Osteoblast (primary cell): Measurements from ENCODE around the gene NR1H4. TPM values are rescaled to one million over a fixed set of nuclear protein-coding genes. Genes with fewer than 3 reads are reported as not detected.

ENCODE experiments used
- DNase-seq: peaks from one replicate; pipeline ENCODE4 v3.0.0; 2011; ENCODE audit warnings: low spot score, mixed read lengths; ENCODE audit not compliant: insufficient read length; ENCODE audit errors: missing footprints
- H2AFZ ChIP-seq: 2 replicates; pipeline ENCODE4 v1.6.0; 2011; ENCODE audit warnings: mild to moderate bottlenecking, low read length
- H3K27ac ChIP-seq: 2 replicates; pipeline ENCODE4 v1.5.1; 2011; ENCODE audit warnings: mild to moderate bottlenecking, low read depth, low read length, moderate library complexity
- H3K27me3 ChIP-seq: 2 replicates; pipeline ENCODE4 v1.6.0; 2012; ENCODE audit warnings: mild to moderate bottlenecking, control low read depth, inconsistent platforms, low read length, moderate library complexity; ENCODE audit not compliant: insufficient read depth
- H3K36me3 ChIP-seq: 2 replicates; pipeline ENCODE4 v1.5.1; 2011; ENCODE audit warnings: mild to moderate bottlenecking, low read length, control low read depth, moderate library complexity; ENCODE audit not compliant: insufficient read depth
- H3K4me1 ChIP-seq: 2 replicates; pipeline ENCODE4 v1.5.1; 2011; ENCODE audit warnings: mild to moderate bottlenecking, low read length, control low read depth, moderate library complexity; ENCODE audit not compliant: insufficient read depth
- H3K4me2 ChIP-seq: 2 replicates; pipeline ENCODE4 v1.6.0; 2011; ENCODE audit warnings: mild to moderate bottlenecking, low read length; ENCODE audit not compliant: insufficient read depth
- H3K4me3 ChIP-seq: fragments of 200-600 bp; sonication (generic); 3 replicates; pipeline ENCODE4 v1.5.1; 2012; ENCODE audit warnings: mild to moderate bottlenecking, low read length, inconsistent platforms; ENCODE audit not compliant: insufficient read depth
- H3K79me2 ChIP-seq: 2 replicates; pipeline ENCODE4 v1.6.0; 2012; ENCODE audit warnings: mild to moderate bottlenecking, low read length, control low read depth, inconsistent platforms; ENCODE audit not compliant: insufficient read depth
- H3K9me3 ChIP-seq: 2 replicates; pipeline ENCODE4 v1.5.1; 2011; ENCODE audit warnings: low read depth, low read length, control low read depth
- H4K20me1 ChIP-seq: 2 replicates; pipeline ENCODE4 v1.6.0; 2012; ENCODE audit warnings: mild to moderate bottlenecking, low read length, control low read depth; ENCODE audit not compliant: insufficient read depth
- CTCF ChIP-seq: IDR thresholded peaks from 2 replicates; pipeline ENCODE4 v1.5.1; 2011; ENCODE audit warnings: mild to moderate bottlenecking, low read depth, low read length, moderate library complexity; ENCODE audit errors: extremely low read depth
- total RNA-seq: library from RNA; depleted of rRNA; stranded (reverse); fragments of >200 nt; gene quantifications from 2 replicates; pipeline ENCODE4 v1.2.3, GENCODE V29; 2012

NR1H4 gene
- total RNA-seq, 1 donor, result not detected

GRCh38 chr12:100484891-100485471, 11.3 kb downstream of the NR1H4 start:
- Histone ChIP-seq H3K4me3 (no peak overlapping the region), H3K79me2 (no peaks in the 10 kb centered on the region), H4K20me1 (no peaks in the 10 kb centered on the region), H2AFZ (no peak overlapping the region), H3K27me3 (no peaks in the 10 kb centered on the region), H3K27ac (no peak overlapping the region), H3K4me1 (no peaks in the 10 kb centered on the region), H3K4me2 (no peak overlapping the region), H3K9me3 (no peaks in the 10 kb centered on the region), H3K36me3 (no peaks in the 10 kb centered on the region)
- TF ChIP-seq CTCF, result no peak
- DNase-seq, result no peak

GRCh38 chr12:100485983-100486382, 12.3 kb downstream of the NR1H4 start:
- no peaks in the 10 kb centered on the region for H4K20me1 ChIP-seq
- no peak overlapping the region for H3K27ac ChIP-seq
- no peaks in the 10 kb centered on the region for H3K27me3 ChIP-seq
- H3K9me3 ChIP-seq, result no peaks in the 10 kb centered on the region
- H2AFZ ChIP-seq, result no peak overlapping the region
- no peaks in the 10 kb centered on the region for H3K36me3 ChIP-seq
- H3K4me2 ChIP-seq, result no peak overlapping the region
- H3K79me2 ChIP-seq, result no peaks in the 10 kb centered on the region
- no peak for TF ChIP-seq CTCF
- H3K4me3 ChIP-seq, result no peak overlapping the region
- no peak for DNase-seq
- H3K4me1 ChIP-seq, result no peaks in the 10 kb centered on the region

- Histone ChIP-seq H3K27ac (no peak overlapping the region), H3K27me3 (no peaks in the 10 kb centered on the region), H2AFZ (no peak overlapping the region), H3K4me1 (no peaks in the 10 kb centered on the region), H3K9me3 (no peaks in the 10 kb centered on the region), H3K36me3 (no peaks in the 10 kb centered on the region), H3K4me2 (no peak overlapping the region), H3K79me2 (no peaks in the 10 kb centered on the region), H3K4me3 (no peak overlapping the region), H4K20me1 (no peaks in the 10 kb centered on the region)
- no peak for DNase-seq
- TF ChIP-seq CTCF, result no peak
Observed at GRCh38 chr12:100489251-100489820, 15.7 kb downstream of the NR1H4 start.

- H3K4me2 ChIP-seq, result no peak overlapping the region
- H3K9me3 ChIP-seq, result no peaks in the 10 kb centered on the region
- no peaks in the 10 kb centered on the region for H3K27me3 ChIP-seq
- no peaks in the 10 kb centered on the region for H3K36me3 ChIP-seq
- no peaks in the 10 kb centered on the region for H4K20me1 ChIP-seq
- no peaks in the 10 kb centered on the region for H3K79me2 ChIP-seq
- no peak overlapping the region for H3K27ac ChIP-seq
- DNase-seq, result no peak
- no peak overlapping the region for H2AFZ ChIP-seq
- TF ChIP-seq CTCF, result no peak
- no peak overlapping the region for H3K4me3 ChIP-seq
- no peaks in the 10 kb centered on the region for H3K4me1 ChIP-seq
Observed at GRCh38 chr12:100490056-100490455, 16.4 kb downstream of the NR1H4 start.
